Stimulated activated effector memory CD8-positive, alpha-beta T cell treated with anti-CD3 and anti-CD28 coated beads, Interleukin-12 subunit alpha, Interleukin-12 subunit beta, amount 100 ng/mL, for 72 hours (primary cell): ENCODE data around the gene TENM3.

Source experiments
- ATAC-seq: fragments of 150-1000 bp; cut with Tn5 transposase; 2 replicates; pipeline ENCODE4 v1.10.0; 2021
- DNase-seq, 2 donors: peaks; one replicate each; pipeline ENCODE4 v3.0.0; 2021 to 2022; ENCODE audit warnings: low spot score in 2 of 2
- H3K27ac Mint-ChIP-seq: one replicate; pipeline ENCODE4 v1.8.0; 2022; ENCODE audit warnings: mild to moderate bottlenecking, mixed read lengths
- H3K36me3 Mint-ChIP-seq: one replicate; pipeline ENCODE4 v1.8.0; 2022; ENCODE audit warnings: mild to moderate bottlenecking, mixed read lengths
- H3K4me1 Mint-ChIP-seq: one replicate; pipeline ENCODE4 v1.8.0; 2022; ENCODE audit warnings: mixed read lengths
- H3K4me3 Mint-ChIP-seq: one replicate; pipeline ENCODE4 v1.8.0; 2022; ENCODE audit warnings: mild to moderate bottlenecking, mixed read lengths
- H3K9me3 Mint-ChIP-seq: one replicate; pipeline ENCODE4 v1.8.0; 2022; ENCODE audit warnings: mixed read lengths

Gene TENM3

DNA sequence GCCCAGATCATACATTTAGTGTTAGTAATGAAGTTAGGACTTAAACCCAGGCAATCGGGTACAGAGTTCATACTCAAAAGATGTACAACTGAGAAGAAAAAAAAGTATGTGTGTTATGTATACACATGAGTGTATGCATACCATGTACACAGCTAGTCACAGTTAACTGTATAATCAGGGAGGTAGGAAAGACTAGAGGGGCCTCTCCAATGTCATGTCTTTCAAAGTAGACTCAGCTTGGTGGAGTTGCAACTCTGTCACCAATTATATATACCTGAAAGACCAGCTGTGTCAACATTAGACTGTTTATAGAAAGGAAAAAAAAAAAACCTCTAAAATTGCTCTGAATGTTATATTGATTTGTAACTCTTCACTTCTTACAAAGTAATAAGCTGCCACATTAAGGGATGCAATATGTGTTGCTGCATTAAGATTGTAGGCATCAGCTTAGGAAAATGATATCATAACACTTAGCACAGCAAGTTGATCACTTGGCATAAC is 506.5 kb downstream of the TENM3 start:
- Mint-ChIP-seq H3K4me1 (peaks cover 7% of the 10 kb centered on the region), H3K27ac (no peak overlapping the region), H3K36me3 (no peaks in the 10 kb centered on the region), H3K4me3 (no peak overlapping the region), H3K9me3 (peaks cover 3% of the 10 kb centered on the region)
- ATAC-seq (no peak), DNase-seq (no peak)

DNA sequence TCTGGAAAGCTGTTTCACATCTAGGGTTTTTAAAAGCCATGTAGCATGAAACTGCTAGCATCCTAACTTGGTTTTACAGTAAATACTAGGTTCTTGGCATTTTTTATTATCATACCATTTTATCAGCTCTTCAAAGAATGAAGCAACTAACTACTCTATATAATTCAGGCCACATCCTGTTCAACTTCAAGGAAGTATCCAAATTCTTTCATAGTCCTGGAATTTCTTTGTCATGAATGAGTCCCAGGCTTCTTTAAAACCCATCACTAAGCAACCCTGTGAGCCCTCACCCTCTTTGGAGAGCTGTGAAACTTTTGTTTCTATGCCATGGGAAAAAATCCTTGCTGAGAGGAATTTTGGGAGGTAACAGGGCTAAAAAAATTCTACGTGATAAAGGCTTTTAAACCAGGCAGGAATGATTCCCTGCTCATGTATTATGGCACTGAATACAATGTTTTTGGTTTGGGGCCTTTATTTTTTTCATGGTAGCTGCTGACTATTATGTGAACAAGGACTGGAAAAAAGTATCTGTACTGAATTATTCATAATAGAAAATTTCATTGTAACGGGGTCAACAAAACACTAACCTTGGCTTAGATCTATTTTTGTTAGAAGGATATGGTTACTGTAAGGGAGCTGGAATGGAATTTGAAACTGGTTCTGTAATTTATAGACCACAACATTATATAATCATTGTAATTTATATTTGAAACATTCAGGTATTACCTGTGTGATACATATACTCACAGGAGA is 509.1 kb downstream of the TENM3 start:
- no peak for DNase-seq
- H3K4me3 Mint-ChIP-seq = no peak overlapping the region

GRCh38 chr4:182754895-182755294 is 511.7 kb downstream of the TENM3 start:
- H3K4me1 Mint-ChIP-seq = no peaks in the 10 kb centered on the region
- ATAC-seq (no peak), DNase-seq (no peak)
- no peaks in the 10 kb centered on the region for H3K36me3 Mint-ChIP-seq
- H3K4me3 Mint-ChIP-seq = no peak overlapping the region
- no peaks in the 10 kb centered on the region for H3K9me3 Mint-ChIP-seq
- H3K27ac Mint-ChIP-seq = no peak overlapping the region

More for the DNA sequence above, 509.1 kb downstream of the TENM3 start:
- no peak for ATAC-seq
- no peak overlapping the region for H3K27ac Mint-ChIP-seq
- peaks cover 7% of the 10 kb centered on the region for H3K4me1 Mint-ChIP-seq
- no peaks in the 10 kb centered on the region for H3K9me3 Mint-ChIP-seq
- no peaks in the 10 kb centered on the region for H3K36me3 Mint-ChIP-seq

- Mint-ChIP-seq H3K27ac (no peak overlapping the region), H3K4me1 (no peaks in the 10 kb centered on the region), H3K9me3 (no peaks in the 10 kb centered on the region), H3K4me3 (no peak overlapping the region), H3K36me3 (no peaks in the 10 kb centered on the region)
- DNase-seq = no peak
- ATAC-seq = no peak
Measured at GRCh38 chr4:182756161-182756690, 513.0 kb downstream of the TENM3 start.

DNA sequence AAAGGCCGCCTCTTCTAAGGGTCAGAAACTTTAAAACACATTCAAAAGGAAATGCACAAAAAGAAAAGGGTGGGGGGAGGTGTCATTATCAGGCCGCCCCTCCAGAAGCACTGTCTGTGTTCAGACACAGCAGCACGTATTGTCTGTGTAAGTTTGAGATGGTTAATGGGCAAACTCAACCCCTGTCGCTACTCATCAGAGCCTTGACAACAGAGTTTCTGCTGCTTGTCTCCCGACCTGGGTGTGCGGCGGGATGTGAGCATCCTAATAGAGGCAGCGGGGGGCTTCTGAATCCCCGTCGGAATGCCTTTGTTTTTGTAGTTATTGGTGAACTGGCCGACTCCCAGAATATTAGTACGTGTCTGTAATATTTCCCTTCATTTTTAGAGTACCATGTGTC is 515.1 kb downstream of the TENM3 start:
- ATAC-seq (no peak), DNase-seq (no peak)
- no peaks in the 10 kb centered on the region for H3K9me3 Mint-ChIP-seq
- no peaks in the 10 kb centered on the region for H3K36me3 Mint-ChIP-seq
- no peaks in the 10 kb centered on the region for H3K4me1 Mint-ChIP-seq
- H3K27ac Mint-ChIP-seq = no peak overlapping the region
- H3K4me3 Mint-ChIP-seq = no peak overlapping the region

GRCh38 chr4:182760551-182761043 is 517.4 kb downstream of the TENM3 start:
- Mint-ChIP-seq H3K4me1 (no peaks in the 10 kb centered on the region), H3K9me3 (no peaks in the 10 kb centered on the region), H3K36me3 (no peaks in the 10 kb centered on the region), H3K4me3 (no peak overlapping the region), H3K27ac (no peak overlapping the region)
- no peak for ATAC-seq
- no peak for DNase-seq

GRCh38 chr4:182764137-182764536 is 520.9 kb downstream of the TENM3 start:
- H3K36me3 Mint-ChIP-seq = no peaks in the 10 kb centered on the region
- no peaks in the 10 kb centered on the region for H3K4me1 Mint-ChIP-seq
- H3K27ac Mint-ChIP-seq = no peak overlapping the region
- H3K9me3 Mint-ChIP-seq = no peaks in the 10 kb centered on the region
- DNase-seq = no peak
- ATAC-seq = no peak
- H3K4me3 Mint-ChIP-seq = no peak overlapping the region

- no peak for ATAC-seq
- Mint-ChIP-seq H3K36me3 (no peaks in the 10 kb centered on the region), H3K4me1 (no peaks in the 10 kb centered on the region), H3K4me3 (no peak overlapping the region), H3K9me3 (no peaks in the 10 kb centered on the region), H3K27ac (no peak overlapping the region)
- no peak for DNase-seq
Measured at GRCh38 chr4:182764642-182765041, 521.4 kb downstream of the TENM3 start.

GRCh38 chr4:182765987-182766856 is 523.0 kb downstream of the TENM3 start:
- ATAC-seq (no peak), DNase-seq (no peak)
- Mint-ChIP-seq H3K27ac (no peak overlapping the region), H3K9me3 (no peaks in the 10 kb centered on the region), H3K4me1 (no peaks in the 10 kb centered on the region), H3K4me3 (no peak overlapping the region), H3K36me3 (no peaks in the 10 kb centered on the region)

GRCh38 chr4:182766857-182767250 is 523.7 kb downstream of the TENM3 start:
- H3K4me3 Mint-ChIP-seq = no peak overlapping the region
- no peak for DNase-seq

GRCh38 chr4:182768838-182769237 is 525.6 kb downstream of the TENM3 start:
- Mint-ChIP-seq H3K27ac (no peak overlapping the region), H3K4me1 (no peaks in the 10 kb centered on the region), H3K36me3 (no peaks in the 10 kb centered on the region), H3K9me3 (no peaks in the 10 kb centered on the region), H3K4me3 (no peak overlapping the region)
- DNase-seq (no peak), ATAC-seq (no peak)

More at GRCh38 chr4:182766857-182767250, 523.7 kb downstream of the TENM3 start:
- no peaks in the 10 kb centered on the region for H3K36me3 Mint-ChIP-seq
- H3K4me1 Mint-ChIP-seq = no peaks in the 10 kb centered on the region
- no peak for ATAC-seq
- no peak overlapping the region for H3K27ac Mint-ChIP-seq
- H3K9me3 Mint-ChIP-seq = no peaks in the 10 kb centered on the region

DNA sequence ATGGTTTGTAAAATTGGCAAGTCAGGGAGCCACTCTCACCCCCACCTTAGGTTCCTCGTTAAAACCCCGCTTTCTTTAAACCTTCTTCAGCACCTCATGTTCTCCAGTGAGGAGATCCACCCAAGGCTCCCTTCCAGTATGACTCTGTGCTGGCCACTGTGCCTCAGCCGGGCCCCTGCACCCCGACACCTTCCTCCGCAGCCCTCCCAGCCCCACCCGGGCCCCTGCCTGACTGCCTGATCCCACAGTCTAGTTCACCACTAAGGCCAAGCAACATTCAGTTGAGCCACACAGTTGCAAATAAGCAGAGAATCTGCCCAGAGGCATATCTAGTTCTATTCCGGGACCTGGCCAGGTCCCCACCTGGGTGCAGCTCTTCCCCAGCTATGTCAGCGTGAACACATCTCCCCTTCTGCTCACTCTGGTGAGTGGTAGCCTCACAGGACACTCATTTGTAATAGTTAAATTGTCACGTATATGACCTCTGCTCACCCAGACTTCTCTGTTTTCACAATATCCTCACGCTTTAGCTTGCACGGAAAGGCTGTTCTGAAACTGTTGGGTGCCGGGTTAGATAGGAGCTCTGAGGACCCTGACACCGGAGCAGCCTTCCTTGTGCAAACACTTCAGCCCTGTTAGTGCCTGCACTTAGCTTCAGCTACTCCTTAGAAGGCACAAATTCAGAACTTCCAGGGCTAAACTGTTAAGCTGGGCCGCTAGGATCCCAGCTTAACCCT is 527.2 kb downstream of the TENM3 start:
- Mint-ChIP-seq H3K27ac (no peak overlapping the region), H3K9me3 (no peaks in the 10 kb centered on the region), H3K4me3 (no peak overlapping the region), H3K4me1 (no peaks in the 10 kb centered on the region), H3K36me3 (no peaks in the 10 kb centered on the region)
- no peak for DNase-seq
- ATAC-seq = peak; percentile 13

GRCh38 chr4:182770996-182771514 is 527.9 kb downstream of the TENM3 start:
- no peak for DNase-seq
- no peaks in the 10 kb centered on the region for H3K9me3 Mint-ChIP-seq
- no peaks in the 10 kb centered on the region for H3K4me1 Mint-ChIP-seq
- H3K27ac Mint-ChIP-seq = no peak overlapping the region
- no peaks in the 10 kb centered on the region for H3K36me3 Mint-ChIP-seq
- ATAC-seq = no peak
- H3K4me3 Mint-ChIP-seq = no peak overlapping the region

- no peaks in the 10 kb centered on the region for H3K36me3 Mint-ChIP-seq
- ATAC-seq (peak; percentile 31), DNase-seq (no peak)
- no peak overlapping the region for H3K27ac Mint-ChIP-seq
- H3K4me1 Mint-ChIP-seq = no peaks in the 10 kb centered on the region
- no peaks in the 10 kb centered on the region for H3K9me3 Mint-ChIP-seq
- no peak overlapping the region for H3K4me3 Mint-ChIP-seq
Measured at GRCh38 chr4:182775075-182775474, 531.9 kb downstream of the TENM3 start.
